GM19099 (cell line): Measurements from ENCODE around the gene CCDC102A.

Source experiments
- POLR2A ChIP-seq: IDR thresholded peaks from 3 replicates; pipeline ENCODE4 v1.6.1; 2011; ENCODE audit warnings: low read depth; ENCODE audit not compliant: insufficient read length; ENCODE audit errors: extremely low read depth

Gene CCDC102A

DNA sequence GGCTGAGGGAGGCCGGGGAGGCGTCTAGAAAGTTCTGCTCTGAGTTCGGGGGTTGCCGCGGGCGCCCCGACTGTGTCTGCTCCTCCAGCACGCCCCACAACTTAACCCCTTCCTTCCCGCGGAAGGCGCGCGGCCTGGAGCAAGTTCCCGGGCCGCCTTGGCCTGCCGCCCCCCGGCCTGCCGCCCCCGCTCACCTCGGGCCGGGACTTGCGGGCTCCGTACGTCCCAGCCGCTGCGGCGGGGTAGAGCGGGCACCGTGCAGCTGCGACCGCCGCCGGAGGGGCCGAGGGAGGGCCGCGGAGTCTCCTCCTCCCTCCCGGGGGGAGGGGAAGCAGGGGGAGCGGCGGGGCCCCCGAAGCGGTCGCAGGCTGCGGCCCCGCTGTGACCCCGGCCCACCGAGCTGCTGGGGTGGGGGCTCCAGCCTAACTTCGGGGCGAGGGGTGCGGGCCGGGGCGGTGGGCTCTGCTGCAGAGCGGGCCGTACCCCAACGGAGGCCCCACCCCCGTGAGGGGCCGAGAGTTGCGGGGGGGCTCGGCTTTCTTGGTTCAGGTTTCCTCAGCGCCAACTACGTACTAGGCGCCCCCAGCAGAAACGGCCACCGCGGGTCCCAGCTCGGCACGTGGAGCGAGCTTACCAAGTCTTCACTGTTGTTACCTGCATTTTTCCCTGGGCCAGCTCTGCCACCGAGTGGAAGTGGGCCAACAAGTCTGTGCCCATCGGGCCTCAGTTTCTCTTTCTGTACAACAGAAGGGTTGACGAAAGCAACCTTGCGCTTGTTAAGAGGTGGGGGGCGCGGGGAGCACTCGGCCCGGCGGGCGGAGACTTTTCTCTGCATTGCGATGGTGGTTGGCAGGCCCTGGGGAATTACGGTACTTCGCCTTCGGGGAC, at the start of gene CCDC102A:
CCDC102A (minus strand) TSS at position 266 of the 888 bp plus-strand sequence. CDS start 7,394 bp downstream, outside the sequence.
- peak; percentile 45 for TF ChIP-seq POLR2A

- TF ChIP-seq POLR2A, result no peak
These were observed 48.8 kb upstream of the CCDC102A start for GRCh38 chr16:57585051-57585687.

- TF ChIP-seq POLR2A, result no peak
These were observed 42.9 kb upstream of the CCDC102A start for GRCh38 chr16:57579361-57579665.

GRCh38 chr16:57578521-57579360, 42.4 kb upstream of the CCDC102A start:
- TF ChIP-seq POLR2A, result no peak

GRCh38 chr16:57577691-57578224, 41.4 kb upstream of the CCDC102A start:
- no peak for TF ChIP-seq POLR2A

DNA sequence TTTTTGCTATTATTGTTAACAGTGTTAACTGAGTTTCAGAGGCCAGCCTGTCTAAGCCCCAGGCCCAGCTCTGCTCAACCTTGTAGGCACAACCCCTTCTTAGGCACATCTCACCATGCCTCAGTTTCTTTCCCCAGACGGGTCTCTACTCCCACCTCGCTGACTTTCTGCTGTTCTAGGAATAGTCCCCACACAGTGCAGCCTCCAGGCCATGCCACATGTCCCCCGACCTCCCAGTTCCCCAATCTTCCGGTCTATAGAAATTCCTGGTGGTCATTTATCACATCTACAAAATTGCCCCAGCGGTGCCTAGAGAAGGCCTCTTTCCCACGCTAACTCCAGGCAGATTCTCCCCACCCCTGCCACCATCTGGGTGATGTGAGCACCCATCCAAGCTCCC, 40.8 kb upstream of the CCDC102A start:
- no peak for TF ChIP-seq POLR2A

DNA sequence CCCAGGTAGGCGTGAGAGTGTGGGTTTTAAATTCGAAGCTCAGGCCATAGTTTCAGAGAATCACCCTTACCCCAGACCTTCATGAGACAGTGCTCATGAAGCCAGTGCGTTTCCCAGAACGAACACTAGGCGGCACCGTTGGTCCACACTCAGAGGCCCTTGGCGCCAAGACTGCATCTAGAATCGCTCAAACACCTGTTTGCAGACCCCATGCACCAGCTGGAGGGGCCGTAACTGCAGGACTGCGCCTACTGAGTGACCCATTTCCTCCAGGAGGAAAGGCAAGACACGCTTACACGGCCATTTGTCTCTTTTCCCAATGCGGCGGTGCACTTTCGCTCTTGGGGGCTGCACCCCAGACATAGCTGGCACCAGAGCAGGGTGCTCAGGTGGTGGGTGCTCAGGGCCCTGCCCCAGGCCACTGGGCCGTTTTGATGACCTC, 40.1 kb upstream of the CCDC102A start:
- TF ChIP-seq POLR2A, result no peak

DNA sequence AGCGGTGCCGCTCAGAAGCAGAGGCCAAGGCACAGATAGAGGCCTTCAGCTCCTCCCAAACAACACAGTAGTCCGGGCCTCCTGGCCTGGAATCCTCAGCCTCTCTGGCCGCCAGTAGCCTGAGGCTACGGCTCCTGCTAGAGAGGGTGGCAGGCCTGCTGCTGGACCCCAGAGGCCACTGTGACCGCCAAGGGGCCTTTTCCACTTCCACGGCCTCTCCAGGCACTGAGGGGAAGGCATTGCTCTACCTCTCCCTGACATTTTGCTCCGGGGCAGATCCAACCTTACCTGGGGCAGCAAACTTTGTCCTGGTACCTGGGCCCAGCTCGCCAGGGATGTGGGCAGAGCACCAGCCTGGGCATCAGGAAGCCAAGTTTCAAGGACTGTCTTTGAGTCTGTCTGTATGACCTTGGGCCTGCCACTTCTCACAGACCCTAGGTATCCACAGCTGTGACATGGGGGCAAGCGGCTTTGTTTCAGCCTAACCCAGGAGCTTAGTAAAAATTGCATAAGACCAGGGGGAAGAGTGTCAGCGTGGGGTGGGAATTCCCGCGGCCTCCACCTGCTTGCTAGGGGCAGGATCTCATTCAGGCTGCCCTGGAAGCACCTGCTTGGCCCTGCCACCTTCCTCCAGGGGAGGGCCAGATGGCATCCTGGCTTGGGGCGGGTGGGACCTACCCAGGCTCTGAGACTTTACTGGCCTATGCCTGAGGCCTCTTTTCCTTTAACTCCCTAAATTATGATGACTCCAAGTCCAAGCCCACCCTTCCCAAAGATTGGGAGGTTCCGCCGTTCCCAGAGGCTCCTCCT, 39.3 kb upstream of the CCDC102A start:
- no peak for TF ChIP-seq POLR2A

GRCh38 chr16:57574646-57575467, 38.5 kb upstream of the CCDC102A start:
- no peak for TF ChIP-seq POLR2A

- no peak for TF ChIP-seq POLR2A
These were observed 37.7 kb upstream of the CCDC102A start for GRCh38 chr16:57574086-57574485.

- no peak for TF ChIP-seq POLR2A
These were observed 36.8 kb upstream of the CCDC102A start for GRCh38 chr16:57572978-57573728.

GRCh38 chr16:57571098-57571497, 34.7 kb upstream of the CCDC102A start:
- no peak for TF ChIP-seq POLR2A

GRCh38 chr16:57570301-57571070, 34.1 kb upstream of the CCDC102A start:
- no peak for TF ChIP-seq POLR2A
